IPS-18a (cell line): ENCODE results near the gene ABCB9.

ENCODE experiments used
- H3K27ac ChIP-seq: one replicate; pipeline ENCODE4 v1.5.1; 2013; ENCODE audit warnings: low read length
- H3K27me3 ChIP-seq: one replicate; pipeline ENCODE4 v1.6.1; 2013; ENCODE audit warnings: mild to moderate bottlenecking, low read length; ENCODE audit not compliant: control insufficient read depth, insufficient read depth
- H3K36me3 ChIP-seq: one replicate; pipeline ENCODE4 v1.6.1; 2013; ENCODE audit warnings: low read depth, low read length; ENCODE audit not compliant: control insufficient read depth
- H3K4me1 ChIP-seq: one replicate; pipeline ENCODE4 v1.6.1; 2013; ENCODE audit warnings: low read depth, low read length; ENCODE audit not compliant: control insufficient read depth
- H3K4me3 ChIP-seq: one replicate; pipeline ENCODE4 v1.5.1; 2013; ENCODE audit warnings: low read length
- H3K9ac ChIP-seq: one replicate; pipeline ENCODE4 v1.6.1; 2013; ENCODE audit warnings: mild to moderate bottlenecking, low read length, moderate library complexity
- H3K9me3 ChIP-seq: one replicate; pipeline ENCODE4 v1.6.1; 2013; ENCODE audit warnings: low read depth, low read length; ENCODE audit not compliant: control insufficient read depth

Gene ABCB9

DNA sequence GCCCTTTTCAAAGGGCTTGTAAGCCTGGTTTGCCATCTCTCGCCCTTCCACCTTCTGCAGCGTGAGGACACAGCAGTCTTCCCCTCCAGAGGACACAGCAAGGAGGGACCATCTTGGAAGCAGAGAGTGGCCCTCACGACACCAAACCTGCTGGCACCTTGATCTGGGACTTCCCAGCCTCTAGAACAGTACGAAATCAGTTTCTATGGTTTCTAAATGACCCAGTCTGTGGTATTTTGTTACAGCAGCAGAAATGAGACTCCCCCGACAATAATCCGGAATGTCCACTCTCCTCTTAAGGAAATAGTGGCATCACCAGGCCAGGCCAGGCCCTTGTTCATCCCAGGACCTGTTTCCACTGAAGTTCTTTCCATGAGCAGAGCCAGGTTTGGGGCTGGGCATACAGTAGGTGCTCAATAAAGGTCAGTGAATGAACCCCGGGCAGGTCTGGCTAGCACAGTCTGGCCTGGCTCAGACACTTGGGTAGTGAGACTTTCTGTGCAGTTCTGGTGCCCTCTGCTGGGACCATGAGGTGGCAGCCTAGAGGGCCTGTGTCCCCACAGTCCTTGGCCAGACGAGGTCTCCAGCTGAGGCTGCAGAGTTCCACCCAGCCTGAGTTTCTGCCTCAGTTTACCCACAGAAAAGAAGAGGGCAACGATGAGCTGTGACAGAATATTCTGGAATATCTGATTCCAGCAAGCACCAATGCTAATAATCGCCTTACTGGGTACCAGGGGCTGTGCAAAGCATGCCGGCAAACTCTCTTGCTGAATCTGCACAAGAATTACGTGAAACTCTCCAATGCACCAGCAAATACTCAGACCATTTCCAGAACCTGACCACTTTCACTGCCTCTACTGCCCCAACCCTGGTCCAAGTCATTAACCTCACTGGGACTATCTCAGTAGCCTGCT, 14.0 kb downstream of the ABCB9 start:
- no peaks in the 10 kb centered on the region for H3K4me1 ChIP-seq
- no peak overlapping the region for H3K9ac ChIP-seq
- H3K27ac ChIP-seq: no peak overlapping the region
- H3K36me3 ChIP-seq: no peaks in the 10 kb centered on the region
- no peaks in the 10 kb centered on the region for H3K27me3 ChIP-seq
- H3K9me3 ChIP-seq: no peaks in the 10 kb centered on the region
- no peak overlapping the region for H3K4me3 ChIP-seq

- Histone ChIP-seq H3K36me3 (no peaks in the 10 kb centered on the region), H3K4me3 (no peak overlapping the region), H3K27ac (no peak overlapping the region), H3K27me3 (no peaks in the 10 kb centered on the region), H3K4me1 (no peaks in the 10 kb centered on the region), H3K9me3 (no peaks in the 10 kb centered on the region), H3K9ac (no peak overlapping the region)
Measured at GRCh38 chr12:122951406-122951805, 14.9 kb downstream of the ABCB9 start.

- Histone ChIP-seq H3K36me3 (no peaks in the 10 kb centered on the region), H3K9me3 (no peaks in the 10 kb centered on the region), H3K4me3 (no peak overlapping the region), H3K4me1 (no peaks in the 10 kb centered on the region), H3K27ac (no peak overlapping the region), H3K27me3 (no peaks in the 10 kb centered on the region), H3K9ac (no peak overlapping the region)
Measured at GRCh38 chr12:122949816-122950675, 16.2 kb downstream of the ABCB9 start.

- Histone ChIP-seq H3K36me3 (no peaks in the 10 kb centered on the region), H3K27ac (no peak overlapping the region), H3K4me3 (no peak overlapping the region), H3K4me1 (no peaks in the 10 kb centered on the region), H3K9me3 (no peaks in the 10 kb centered on the region), H3K27me3 (no peaks in the 10 kb centered on the region), H3K9ac (no peak overlapping the region)
Measured at GRCh38 chr12:122949405-122949804, 16.9 kb downstream of the ABCB9 start.

DNA sequence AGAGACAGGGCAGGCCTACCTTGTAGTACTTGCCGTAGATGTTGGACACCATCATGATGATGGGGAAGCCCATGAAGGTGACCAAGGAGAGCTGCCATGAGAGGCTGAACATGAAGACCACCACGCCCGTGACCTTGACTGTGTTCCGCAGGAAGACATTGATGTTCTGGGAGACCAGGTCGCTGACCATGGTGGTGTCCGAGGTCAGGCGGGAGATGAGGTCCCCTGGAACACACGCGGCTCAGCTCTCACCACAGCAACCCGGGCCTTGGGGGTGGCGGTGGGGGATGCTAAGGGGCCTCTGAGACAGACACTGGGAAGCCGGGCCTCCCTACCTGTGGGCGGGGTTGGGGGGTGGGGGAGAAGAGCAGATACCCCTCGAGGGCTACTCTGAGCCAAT, 17.7 kb downstream of the ABCB9 start:
- H3K9me3 ChIP-seq: no peaks in the 10 kb centered on the region
- no peak overlapping the region for H3K27ac ChIP-seq
- no peaks in the 10 kb centered on the region for H3K36me3 ChIP-seq
- no peak overlapping the region for H3K4me3 ChIP-seq
- no peaks in the 10 kb centered on the region for H3K4me1 ChIP-seq
- H3K27me3 ChIP-seq: no peaks in the 10 kb centered on the region
- H3K9ac ChIP-seq: no peak overlapping the region

DNA sequence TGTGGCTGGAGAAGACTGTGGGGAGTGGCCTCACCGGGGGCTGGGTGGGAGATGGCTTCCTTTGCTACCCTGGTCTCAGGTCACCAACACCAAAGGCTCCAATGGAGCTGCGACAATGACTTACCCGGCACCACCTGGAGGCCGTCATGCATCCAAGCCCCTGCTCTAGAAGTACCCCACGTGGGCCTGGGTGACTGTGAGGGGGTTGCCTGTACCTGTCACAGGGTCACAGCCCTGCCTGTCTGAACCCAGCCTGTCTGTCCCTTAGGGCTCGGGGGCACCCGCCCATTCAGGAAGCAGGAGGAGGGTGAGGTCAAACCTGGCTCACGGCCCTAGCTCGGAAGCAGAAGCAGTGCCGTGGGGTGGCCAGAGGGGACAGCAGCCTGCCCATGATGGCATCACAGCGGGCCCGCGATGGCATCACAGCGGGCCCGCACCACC, 18.9 kb downstream of the ABCB9 start:
- Histone ChIP-seq H3K27ac (no peak overlapping the region), H3K9me3 (no peaks in the 10 kb centered on the region)

GRCh38 chr12:122946690-122947341, 19.4 kb downstream of the ABCB9 start:
- no peaks in the 10 kb centered on the region for H3K4me1 ChIP-seq
- no peak overlapping the region for H3K9ac ChIP-seq
- no peak overlapping the region for H3K27ac ChIP-seq

More for the DNA sequence above, 18.9 kb downstream of the ABCB9 start:
- Histone ChIP-seq H3K4me3 (no peak overlapping the region), H3K9ac (no peak overlapping the region), H3K36me3 (no peaks in the 10 kb centered on the region), H3K27me3 (no peaks in the 10 kb centered on the region), H3K4me1 (no peaks in the 10 kb centered on the region)

DNA sequence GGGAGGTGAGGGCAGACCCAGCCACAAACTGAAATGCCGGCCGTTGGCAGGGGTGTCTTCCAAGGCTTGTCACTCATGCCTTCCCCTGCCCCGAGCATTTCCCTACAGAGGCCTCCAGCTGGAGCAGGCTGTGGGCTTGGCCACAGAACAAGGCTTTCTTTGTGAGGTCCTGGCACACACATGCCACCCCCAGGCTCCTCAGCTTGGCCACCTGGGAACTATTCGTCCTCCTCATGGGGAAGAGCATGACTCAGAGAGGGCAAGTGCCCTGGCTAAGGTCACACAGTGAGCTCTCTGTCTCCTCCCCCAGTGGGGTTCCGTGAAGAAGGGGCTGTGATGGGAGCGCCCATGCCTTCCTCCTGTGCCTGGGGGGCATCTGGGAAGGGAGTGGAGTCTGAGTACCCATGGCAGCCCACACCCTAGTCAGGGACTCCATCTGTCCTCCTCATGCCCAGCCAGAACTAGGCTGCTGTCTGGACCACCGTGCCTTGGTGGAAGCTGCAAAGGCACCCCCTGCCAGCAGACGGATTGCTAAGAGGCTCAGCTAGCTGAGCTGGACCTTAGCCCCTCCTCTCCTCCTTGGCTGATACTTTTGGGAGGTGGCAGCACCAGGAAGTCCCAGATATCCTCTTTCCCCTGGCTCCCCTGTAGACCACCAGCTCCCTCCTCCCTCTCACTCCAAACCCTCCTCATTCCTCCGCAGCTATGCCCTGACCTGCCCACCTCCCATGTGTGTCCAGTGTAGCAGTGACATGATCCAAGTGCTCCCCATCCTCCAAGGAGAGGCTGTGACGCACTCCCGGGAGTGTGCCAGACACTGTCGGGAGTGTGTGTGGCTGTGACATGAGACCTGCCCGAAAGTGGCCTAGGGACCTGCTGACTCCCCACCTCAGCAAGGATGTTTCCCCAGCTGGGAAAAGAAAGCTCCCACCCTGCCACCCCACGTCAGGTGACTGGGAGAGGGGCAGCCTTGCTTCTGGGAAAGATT, 21.4 kb downstream of the ABCB9 start:
- H3K4me3 ChIP-seq: no peak overlapping the region
- no peak overlapping the region for H3K9ac ChIP-seq

More at GRCh38 chr12:122946690-122947341, 19.4 kb downstream of the ABCB9 start:
- Histone ChIP-seq H3K27me3 (no peaks in the 10 kb centered on the region), H3K4me3 (no peak overlapping the region), H3K36me3 (no peaks in the 10 kb centered on the region), H3K9me3 (no peaks in the 10 kb centered on the region)

DNA sequence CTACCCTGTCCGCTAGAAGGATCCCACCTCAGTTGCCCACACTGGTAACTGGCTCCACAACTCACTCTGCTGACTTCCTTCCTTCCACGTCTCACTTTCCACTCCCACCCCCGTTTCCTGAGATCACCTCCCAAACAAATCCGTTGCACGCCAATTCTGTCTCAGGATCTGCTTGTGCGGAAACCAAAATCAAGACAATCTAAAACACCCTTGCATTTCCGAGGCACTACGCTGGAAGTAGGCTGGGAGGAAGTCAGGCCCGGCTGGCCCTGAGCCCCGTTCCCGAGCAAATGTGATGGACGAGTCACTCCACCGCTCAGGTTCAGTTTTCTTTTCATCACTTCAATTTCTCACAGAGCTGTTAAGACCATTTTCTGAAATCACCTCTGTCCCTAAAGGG, 23.1 kb downstream of the ABCB9 start:
- Histone ChIP-seq H3K9me3 (no peaks in the 10 kb centered on the region), H3K4me3 (no peak overlapping the region), H3K27ac (no peak overlapping the region), H3K9ac (no peak overlapping the region), H3K36me3 (no peaks in the 10 kb centered on the region), H3K27me3 (no peaks in the 10 kb centered on the region), H3K4me1 (no peaks in the 10 kb centered on the region)

More for the DNA sequence above, 21.4 kb downstream of the ABCB9 start:
- H3K9me3 ChIP-seq: no peaks in the 10 kb centered on the region
- no peaks in the 10 kb centered on the region for H3K4me1 ChIP-seq
- no peaks in the 10 kb centered on the region for H3K36me3 ChIP-seq
- H3K27me3 ChIP-seq: no peaks in the 10 kb centered on the region
- no peak overlapping the region for H3K27ac ChIP-seq

DNA sequence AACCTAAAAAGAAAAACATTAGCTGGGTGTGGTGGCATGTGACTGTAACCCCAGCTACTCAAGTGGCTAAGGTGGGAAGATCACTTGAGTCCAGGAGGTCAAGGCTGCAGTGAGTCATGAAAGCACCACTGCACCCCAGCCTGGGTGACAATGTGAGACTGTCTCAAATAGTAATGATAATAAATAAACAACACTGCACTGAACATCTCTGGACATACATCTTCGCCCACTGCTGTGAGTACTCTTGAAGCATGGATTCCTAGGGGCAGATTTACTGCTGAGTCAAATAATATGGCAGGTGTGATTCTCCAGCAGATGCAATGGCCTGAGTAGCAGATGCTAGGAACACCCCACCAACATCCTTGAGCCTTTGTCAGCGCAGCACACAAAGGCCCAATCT, 23.6 kb downstream of the ABCB9 start:
- no peaks in the 10 kb centered on the region for H3K4me1 ChIP-seq
- H3K27ac ChIP-seq: no peak overlapping the region
- no peaks in the 10 kb centered on the region for H3K27me3 ChIP-seq
- no peak overlapping the region for H3K9ac ChIP-seq
- no peaks in the 10 kb centered on the region for H3K9me3 ChIP-seq
- no peaks in the 10 kb centered on the region for H3K36me3 ChIP-seq
- no peak overlapping the region for H3K4me3 ChIP-seq
